Neural progenitor cell (in vitro differentiated cells): ENCODE measurements around the gene SYT4. TPM values are rescaled to one million over a fixed set of nuclear protein-coding genes. Genes with fewer than 3 reads are reported as not detected.
A peak's percentile ranks its signal among the peaks of the same experiment; 100 is the strongest.

Experiments used
- DNase-seq: peaks from one replicate; pipeline ENCODE4 v3.0.0-alpha.2; 2016; ENCODE audit warnings: low spot score
- H2AFZ ChIP-seq: fragments of 200-600 bp; sonication (generic); replicated peaks from 2 replicates; pipeline ENCODE4 v1.6.1; 2016; ENCODE audit warnings: antibody characterized with exemption
- H3F3A ChIP-seq: fragments of 200-600 bp; sonication (generic); 2 replicates; pipeline ENCODE4 v1.6.1; 2016; ENCODE audit warnings: antibody characterized with exemption, low read depth
- H3K27ac ChIP-seq: fragments of 200-600 bp; sonication (generic); 2 replicates; pipeline ENCODE4 v1.5.1; 2016; ENCODE audit warnings: mild to moderate bottlenecking
- H3K27me3 ChIP-seq: fragments of 200-600 bp; sonication (generic); 2 replicates; pipeline ENCODE4 v1.6.1; 2016; ENCODE audit warnings: mild to moderate bottlenecking, moderate library complexity
- H3K36me3 ChIP-seq: fragments of 200-600 bp; sonication (generic); 2 replicates; pipeline ENCODE4 v1.5.1; 2016
- H3K4me1 ChIP-seq: fragments of 200-600 bp; sonication (generic); 2 replicates; pipeline ENCODE4 v1.6.1; 2016; ENCODE audit warnings: mixed run types
- H3K4me2 ChIP-seq: fragments of 200-600 bp; sonication (generic); 2 replicates; pipeline ENCODE4 v1.6.1; 2016
- H3K4me3 ChIP-seq: fragments of 200-600 bp; sonication (generic); 2 replicates; pipeline ENCODE4 v1.5.1; 2016
- H3K79me2 ChIP-seq: fragments of 200-600 bp; sonication (generic); 2 replicates; pipeline ENCODE4 v1.6.1; 2016; ENCODE audit warnings: low read depth
- H3K9ac ChIP-seq: fragments of 200-600 bp; sonication (generic); 2 replicates; pipeline ENCODE4 v1.6.1; 2016
- H3K9me3 ChIP-seq: fragments of 200-600 bp; sonication (generic); 2 replicates; pipeline ENCODE4 v1.5.1; 2016; ENCODE audit warnings: low read depth
- H4K20me1 ChIP-seq: fragments of 200-600 bp; sonication (generic); 2 replicates; pipeline ENCODE4 v1.6.1; 2016; ENCODE audit warnings: low read depth
- H3K27ac Mint-ChIP-seq: 3 replicates; pipeline ENCODE4 v1.8.0; 2021; ENCODE audit warnings: mixed read lengths
- H3K27me3 Mint-ChIP-seq: 2 replicates; pipeline ENCODE4 v1.8.0; 2022; ENCODE audit warnings: low read depth, mild to moderate bottlenecking, inconsistent platforms, moderate library complexity, mixed read lengths; ENCODE audit not compliant: insufficient read depth
- H3K36me3 Mint-ChIP-seq: 3 replicates; pipeline ENCODE4 v1.8.0; 2021; ENCODE audit warnings: mixed read lengths
- H3K4me1 Mint-ChIP-seq: 3 replicates; pipeline ENCODE4 v1.8.0; 2021; ENCODE audit warnings: mixed read lengths
- H3K4me3 Mint-ChIP-seq: 3 replicates; pipeline ENCODE4 v1.8.0; 2021; ENCODE audit warnings: mild to moderate bottlenecking, moderate library complexity, mixed read lengths
- H3K9me3 Mint-ChIP-seq: 3 replicates; pipeline ENCODE4 v1.8.0; 2020; ENCODE audit warnings: mixed read lengths
- CTCF ChIP-seq: fragments of 200-600 bp; sonication (generic); IDR thresholded peaks from 2 replicates; pipeline ENCODE4 v1.5.1; 2017; ENCODE audit warnings: antibody characterized with exemption, mild to moderate bottlenecking
- EZH2 ChIP-seq: fragments of 200-600 bp; sonication (generic); IDR thresholded peaks from 2 replicates; pipeline ENCODE4 v1.6.1; 2017; ENCODE audit warnings: antibody characterized with exemption, mild to moderate bottlenecking, moderate library complexity
- EZH2phosphoT487 ChIP-seq: fragments of 200-600 bp; sonication (generic); IDR thresholded peaks from 2 replicates; pipeline ENCODE4 v1.6.1; 2017; ENCODE audit warnings: antibody characterized with exemption
- total RNA-seq: library from RNA; depleted of rRNA; stranded (reverse); fragments of >200 nt; gene quantifications from 2 replicates; pipeline ENCODE4 v1.2.3, GENCODE V29; 2015; ENCODE audit warnings: low replicate concordance

SYT4 gene
- total RNA-seq, 1 donor from 2014 or later, result 0.02 TPM

- Histone ChIP-seq H3K27me3 (no peaks in the 10 kb centered on the region), H3K4me1 (no peaks in the 10 kb centered on the region), H3F3A (no peaks in the 10 kb centered on the region), H3K27ac (no peak overlapping the region), H3K9me3 (no peaks in the 10 kb centered on the region), H3K9ac (no peak overlapping the region), H3K4me2 (peak overlapping the region; percentile 29), H3K79me2 (no peaks in the 10 kb centered on the region), H3K4me3 (no peak overlapping the region), H4K20me1 (no peaks in the 10 kb centered on the region), H2AFZ (no peak overlapping the region), H3K36me3 (no peaks in the 10 kb centered on the region)
- peaks cover 30% of the 10 kb centered on the region for H3K4me1 Mint-ChIP-seq
- H3K27ac Mint-ChIP-seq, result peak overlapping the region; percentile 8
- no peak for TF ChIP-seq CTCF
- no peak for TF ChIP-seq EZH2phosphoT487
- peak; percentile 62 for DNase-seq
- no peak overlapping the region for H3K4me3 Mint-ChIP-seq
- peaks cover 4% of the 10 kb centered on the region for H3K27me3 Mint-ChIP-seq
- H3K36me3 Mint-ChIP-seq, result no peaks in the 10 kb centered on the region
- no peaks in the 10 kb centered on the region for H3K9me3 Mint-ChIP-seq
These were observed 1.9 kb upstream of the SYT4 start for GRCh38 chr18:43279015-43279744.

GRCh38 chr18:43278355-43278754, 1.1 kb upstream of the SYT4 start:
- Histone ChIP-seq H3K27ac (no peak overlapping the region), H3K4me2 (no peak overlapping the region), H3K4me1 (no peaks in the 10 kb centered on the region), H3K9ac (no peak overlapping the region), H3K79me2 (no peaks in the 10 kb centered on the region), H3K36me3 (no peaks in the 10 kb centered on the region), H3F3A (no peaks in the 10 kb centered on the region), H3K4me3 (no peak overlapping the region), H3K27me3 (no peaks in the 10 kb centered on the region), H2AFZ (no peak overlapping the region), H4K20me1 (no peaks in the 10 kb centered on the region), H3K9me3 (no peaks in the 10 kb centered on the region)
- Mint-ChIP-seq H3K4me3 (no peak overlapping the region), H3K27ac (no peak overlapping the region), H3K36me3 (no peaks in the 10 kb centered on the region), H3K27me3 (peaks cover 4% of the 10 kb centered on the region), H3K4me1 (peaks cover 30% of the 10 kb centered on the region), H3K9me3 (no peaks in the 10 kb centered on the region)
- no peak for DNase-seq
- TF ChIP-seq CTCF (no peak), EZH2 (no peak), EZH2phosphoT487 (no peak)

- H3K27me3 ChIP-seq, result no peaks in the 10 kb centered on the region
- H4K20me1 ChIP-seq, result no peaks in the 10 kb centered on the region
- TF ChIP-seq EZH2 (no peak), CTCF (no peak), EZH2phosphoT487 (no peak)
- Mint-ChIP-seq H3K4me1 (peaks cover 30% of the 10 kb centered on the region), H3K9me3 (no peaks in the 10 kb centered on the region), H3K4me3 (peak overlapping the region; percentile 78), H3K27ac (no peak overlapping the region), H3K27me3 (peaks cover 4% of the 10 kb centered on the region), H3K36me3 (no peaks in the 10 kb centered on the region)
- no peak for DNase-seq
- H3K4me2 ChIP-seq, result no peak overlapping the region
- no peaks in the 10 kb centered on the region for H3K9me3 ChIP-seq
- no peak overlapping the region for H3K9ac ChIP-seq
- H3K36me3 ChIP-seq, result no peaks in the 10 kb centered on the region
- H3K4me1 ChIP-seq, result no peaks in the 10 kb centered on the region
- no peak overlapping the region for H3K27ac ChIP-seq
- no peaks in the 10 kb centered on the region for H3F3A ChIP-seq
- H2AFZ ChIP-seq, result no peak overlapping the region
- H3K79me2 ChIP-seq, result no peaks in the 10 kb centered on the region
- H3K4me3 ChIP-seq, result no peak overlapping the region
These were observed 799 bp downstream of the SYT4 start for GRCh38 chr18:43276491-43276890.
